Adrenal gland (tissue), 12 donors: ENCODE data around the gene MROH8. TPM values are rescaled to one million over a fixed set of nuclear protein-coding genes. Genes with fewer than 3 reads are reported as not detected.
"Not testable (repeated sequence)": the region's sequence is repeated elsewhere in the genome, so short reads cannot be mapped to it uniquely, and the experiment has no call there.

ENCODE experiments used
- DNase-seq, 7 donors: peaks; one replicate each; pipeline ENCODE4 v3.0.0-alpha.2; 2019 to 2020
- H3K27ac ChIP-seq, 5 donors: fragments of 200-600 bp; sonication (generic) in 4 of 5; 1 replicate in 3 of 5; 2 replicates in 2 of 5; pipeline versions ENCODE4 v1.5.1 to v1.8.0; 2016 to 2020; ENCODE audit warnings: mild to moderate bottlenecking in 1 of 5
- H3K27me3 ChIP-seq: fragments of 200-600 bp; 2 replicates; pipeline ENCODE4 v1.8.0; 2021
- H3K36me3 ChIP-seq, 2 donors: fragments of 200-600 bp; replicated peaks in 1 of 2; 1 replicate in 1 of 2; 2 replicates in 1 of 2; pipeline versions ENCODE4 v1.5.1 to v1.8.0; 2018 to 2022
- H3K4me1 ChIP-seq, 2 donors: fragments of 200-600 bp; replicated peaks in 1 of 2; 1 replicate in 1 of 2; 2 replicates in 1 of 2; pipeline versions ENCODE4 v1.5.1 to v1.8.0; 2018 to 2021
- H3K4me3 ChIP-seq, 4 donors: fragments of 200-600 bp; sonication (generic) in 3 of 4; one replicate each; pipeline ENCODE4 v1.5.1; 2016 to 2018
- H3K9me3 ChIP-seq, 3 donors: fragments of 200-600 bp; sonication (generic) in 1 of 3; replicated peaks in 1 of 3; 1 replicate in 2 of 3; 2 replicates in 1 of 3; pipeline versions ENCODE4 v1.5.1 to v1.8.0; 2016 to 2021
- POLR2A ChIP-seq, 2 donors: fragments of 450-650 bp; IDR thresholded peaks; one replicate each; pipeline ENCODE4 v1.6.1; 2017; ENCODE audit warnings: antibody characterized with exemption in 2 of 2, mild to moderate bottlenecking in 2 of 2, moderate library complexity in 1 of 2
- WGBS, 4 donors: extraction: QIAGEN DNeasy Blood & Tissue Kit in 2 of 4; methylation state at CpG; one replicate each; pipeline versions ENCODE4 v1.1.5 to v1.1.7; 2013 to 2017; 5-methylcytosine and 5-hydroxymethylcytosine counted together
- intact Hi-C, 2 donors: fragments of 100-400 bp; cut with DNase I; formaldehyde crosslinking; loops; one replicate each; pipeline versions ENCODE4 v1.14.1 to v1.15.0; 2022 to 2023
- polyA plus RNA-seq, 3 donors: library from polyadenylated mRNA; stranded (reverse); fragments of 200-250 nt in 2 of 3; fragments of 350-450 nt in 1 of 3; fragmentation: Illumina TruSeq in 1 of 3; extraction: RNeasy Lipid Tissue Mini Kit (QIAGEN cat#74804) in 1 of 3; gene quantifications; one replicate each; pipeline ENCODE4 v1.2.3, GENCODE V29; 2013 to 2014
- total RNA-seq, 9 donors: library from RNA; depleted of rRNA in 4 of 9; stranded (reverse); fragments of >200 nt in 4 of 9; fragments of 120-200 nt in 1 of 9; fragmentation: NEBNext Ultra II Directional in 1 of 9; extraction: Animal tissue kit (Norgen Biotek cat#: 25700) in 1 of 9; gene quantifications; one replicate each; pipeline versions ENCODE4 v1.1.0 to v1.2.4, GENCODE V29; 2013 to 2023
- TF ChIP-seq, protein P1 (sequence below), 6 experiments: fragments of 450-650 bp in 4 of 6; fragments of 200-600 bp in 2 of 6; sonication (generic) in 1 of 6; IDR thresholded peaks; 1 replicate in 5 of 6; 2 replicates in 1 of 6; pipeline versions ENCODE4 v1.5.1 to v1.8.0; 2016 to 2021; ENCODE audit warnings: antibody characterized with exemption in 6 of 6, mild to moderate bottlenecking in 2 of 6, moderate library complexity in 1 of 6
- donor health status: healthy with polysubstance abuse.
- donor health status: Bipolar disorder and iron deficiency.
- donor health status: DM: yes; HTN: yes; CAD: no.
- donor health status: DM: no; HTN: no; CAD: no.
- donor health status: DM: no; HTN: no; CAD: no.
- donor health status: DM: yes; HTN: yes; CAD: no.

MROH8 gene
- total and polyA plus RNA-seq, 12 donors, result 1.3 to 13.8 (median 3.8) TPM

DNA sequence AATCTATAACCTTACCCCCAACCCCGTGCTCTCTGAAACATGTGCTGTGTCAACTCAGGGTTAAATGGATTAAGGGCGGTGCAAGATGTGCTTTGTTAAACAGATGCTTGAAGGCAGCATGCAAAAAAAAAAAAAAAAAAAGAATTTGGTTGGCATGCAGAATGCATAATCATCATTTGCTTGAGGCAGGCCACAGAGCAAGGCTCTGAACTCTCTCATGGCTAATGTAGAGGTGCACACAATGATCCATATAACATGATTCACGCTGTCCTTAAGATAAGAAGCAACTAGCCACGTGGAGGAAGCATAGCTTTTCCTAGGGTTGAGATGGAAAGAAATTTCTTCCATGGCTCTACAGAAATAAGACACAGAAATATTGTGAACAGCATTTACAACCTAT, 27.8 kb downstream of the MROH8 start:
- no peak overlapping the region for H3K4me3 ChIP-seq
- no peaks in the 10 kb centered on the region for H3K4me1 ChIP-seq
- H3K36me3 ChIP-seq, result no peaks in the 10 kb centered on the region
- no peaks in the 10 kb centered on the region for H3K27me3 ChIP-seq
- intact Hi-C loops, result no loop called here
- TF ChIP-seq, protein P1, sequence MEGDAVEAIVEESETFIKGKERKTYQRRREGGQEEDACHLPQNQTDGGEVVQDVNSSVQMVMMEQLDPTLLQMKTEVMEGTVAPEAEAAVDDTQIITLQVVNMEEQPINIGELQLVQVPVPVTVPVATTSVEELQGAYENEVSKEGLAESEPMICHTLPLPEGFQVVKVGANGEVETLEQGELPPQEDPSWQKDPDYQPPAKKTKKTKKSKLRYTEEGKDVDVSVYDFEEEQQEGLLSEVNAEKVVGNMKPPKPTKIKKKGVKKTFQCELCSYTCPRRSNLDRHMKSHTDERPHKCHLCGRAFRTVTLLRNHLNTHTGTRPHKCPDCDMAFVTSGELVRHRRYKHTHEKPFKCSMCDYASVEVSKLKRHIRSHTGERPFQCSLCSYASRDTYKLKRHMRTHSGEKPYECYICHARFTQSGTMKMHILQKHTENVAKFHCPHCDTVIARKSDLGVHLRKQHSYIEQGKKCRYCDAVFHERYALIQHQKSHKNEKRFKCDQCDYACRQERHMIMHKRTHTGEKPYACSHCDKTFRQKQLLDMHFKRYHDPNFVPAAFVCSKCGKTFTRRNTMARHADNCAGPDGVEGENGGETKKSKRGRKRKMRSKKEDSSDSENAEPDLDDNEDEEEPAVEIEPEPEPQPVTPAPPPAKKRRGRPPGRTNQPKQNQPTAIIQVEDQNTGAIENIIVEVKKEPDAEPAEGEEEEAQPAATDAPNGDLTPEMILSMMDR (IDR thresholded peaks at IDR 0.05), result no peak
- TF ChIP-seq POLR2A (IDR thresholded peaks at IDR 0.05), result no peak
- no peaks in the 10 kb centered on the region for H3K9me3 ChIP-seq
- H3K27ac ChIP-seq, result no peak overlapping the region
- DNase-seq, result no peak
- WGBS, 4 donors, result 90 to 95% (median 93%) methylated on average over 3 to 4 of the region's 4 CpGs

DNA sequence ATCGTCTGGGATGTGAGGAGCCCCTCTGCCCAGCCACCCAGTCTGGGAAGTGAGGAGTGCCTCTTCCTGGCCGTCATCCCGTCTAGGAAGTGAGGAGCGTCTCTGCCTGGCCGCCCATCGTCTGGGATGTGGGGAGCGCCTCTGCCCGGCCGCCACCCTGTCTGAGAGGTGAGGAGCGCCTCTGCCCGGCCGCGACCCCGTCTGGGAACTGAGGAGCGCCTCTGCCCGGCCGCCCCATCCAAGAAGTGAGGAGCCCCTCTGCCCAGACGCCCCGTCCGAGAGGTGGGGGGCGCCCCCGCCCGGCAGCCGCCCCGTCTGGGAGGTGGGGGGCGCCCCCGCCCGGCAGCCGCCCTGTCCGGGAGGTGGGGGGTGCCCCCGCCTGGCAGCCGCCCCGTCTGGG, 28.5 kb downstream of the MROH8 start:
- DNase-seq, H3K4me1 ChIP-seq, intact Hi-C loops, H3K27me3 ChIP-seq, H3K4me3 ChIP-seq, H3K36me3 ChIP-seq, H3K9me3 ChIP-seq, H3K27ac ChIP-seq: not testable (repeated sequence)
- 94 to 97% (median 96%) methylated on average over 20 to 33 of the region's 33 CpGs; no CpG with 5 or more reads in 1 of the 4 donors for WGBS, 4 donors

DNA sequence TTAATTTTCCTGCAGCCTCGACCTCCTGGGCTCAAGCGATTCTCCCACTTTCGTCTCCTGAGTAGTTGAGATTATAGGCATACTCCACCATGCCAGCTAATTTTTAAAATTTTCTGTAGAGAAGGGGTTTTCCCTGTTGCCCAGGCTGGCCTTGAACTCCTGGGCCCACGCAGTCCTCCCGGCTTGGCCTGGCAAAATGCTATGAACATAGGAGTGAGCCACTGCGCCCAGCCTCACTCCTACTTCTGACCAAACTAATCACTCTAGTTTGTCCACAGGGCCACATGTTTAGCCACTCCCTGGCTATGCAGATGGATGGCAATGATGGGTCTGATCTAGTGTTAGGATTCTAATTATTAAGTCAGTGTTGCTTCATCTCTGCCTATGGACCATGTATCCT, 32.1 kb downstream of the MROH8 start:
- Histone ChIP-seq H3K4me3 (no peak overlapping the region), H3K36me3 (no peaks in the 10 kb centered on the region), H3K9me3 (no peaks in the 10 kb centered on the region), H3K4me1 (no peaks in the 10 kb centered on the region), H3K27ac (no peak overlapping the region), H3K27me3 (no peaks in the 10 kb centered on the region)
- DNase-seq, result peak in 1 of 7 donors; percentile 17
- 78 to 88% (median 84%) methylated on average over 4 to 6 of the region's 6 CpGs for WGBS, 4 donors
- intact Hi-C loops, result no loop called here
- TF ChIP-seq POLR2A (IDR thresholded peaks at IDR 0.05), result no peak
- TF ChIP-seq, protein P1 (IDR thresholded peaks at IDR 0.05), result no peak

DNA sequence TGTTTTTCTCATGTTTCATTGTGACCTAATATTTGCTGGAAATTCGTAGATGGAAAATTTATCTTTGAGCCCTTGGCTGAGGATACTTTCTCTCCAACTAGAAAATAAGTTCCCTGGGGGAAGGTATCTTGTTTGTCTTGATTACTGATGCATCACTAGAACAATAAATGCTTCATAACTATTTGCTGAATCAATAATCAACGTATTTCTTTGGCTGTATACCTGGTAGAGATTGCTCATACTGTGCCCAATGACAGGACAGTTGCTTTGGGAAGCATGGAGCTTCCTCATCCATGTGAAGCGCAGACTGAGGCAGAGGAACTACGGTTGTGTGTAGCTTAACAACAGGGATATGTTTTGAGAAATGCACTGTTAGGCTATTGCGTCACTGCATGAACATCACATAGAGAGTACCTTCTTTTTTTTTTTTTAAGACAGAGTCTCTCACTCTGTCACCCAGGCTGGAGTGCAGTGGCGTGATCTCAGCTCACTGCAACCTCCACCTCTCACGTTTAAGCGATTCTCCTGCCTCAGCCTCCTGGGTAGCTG, 34.4 kb downstream of the MROH8 start:
- intact Hi-C loops, result no loop called here
- Histone ChIP-seq H3K9me3 (no peaks in the 10 kb centered on the region), H3K36me3 (no peaks in the 10 kb centered on the region), H3K27me3 (no peaks in the 10 kb centered on the region), H3K27ac (no peak overlapping the region), H3K4me3 (no peak overlapping the region), H3K4me1 (no peaks in the 10 kb centered on the region)
- DNase-seq, result no peak
- WGBS, 4 donors, result 89 to 93% (median 93%) methylated on average over 8 of the region's 8 CpGs
- TF ChIP-seq, protein P1 (IDR thresholded peaks at IDR 0.05), result no peak
- TF ChIP-seq POLR2A (IDR thresholded peaks at IDR 0.05), result no peak

DNA sequence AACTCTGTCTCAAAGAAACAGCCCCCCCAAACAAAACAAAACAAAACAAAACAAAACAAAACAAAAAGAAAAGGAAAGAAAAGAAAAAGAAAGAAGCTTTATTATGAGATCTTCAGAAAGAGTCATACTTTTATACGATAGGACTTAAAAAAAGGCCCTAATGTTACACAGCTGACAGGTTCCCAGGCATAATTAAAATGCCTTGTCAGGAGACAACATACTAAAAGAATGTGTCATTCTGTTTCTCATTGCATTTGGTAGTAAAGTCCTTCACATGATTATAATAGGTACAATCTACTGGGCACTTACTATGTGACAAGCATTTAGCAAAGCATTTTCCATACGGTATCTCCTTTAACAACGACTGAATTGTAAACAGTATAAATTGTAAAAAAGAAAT, 36.6 kb downstream of the MROH8 start:
- no peaks in the 10 kb centered on the region for H3K27me3 ChIP-seq
- H3K36me3 ChIP-seq, result no peaks in the 10 kb centered on the region
- WGBS, 4 donors, result 91 to 96% (median 94%) methylated on average over 3 of the region's 3 CpGs
- intact Hi-C loops, result no loop called here
- no peak for DNase-seq
- H3K27ac ChIP-seq, result no peak overlapping the region
- H3K4me3 ChIP-seq, result no peak overlapping the region
- TF ChIP-seq POLR2A (IDR thresholded peaks at IDR 0.05), result no peak
- TF ChIP-seq, protein P1 (IDR thresholded peaks at IDR 0.05), result no peak
- H3K4me1 ChIP-seq, result no peaks in the 10 kb centered on the region
- no peaks in the 10 kb centered on the region for H3K9me3 ChIP-seq
